Measurements from ENCODE around the gene PIGB. TPM values are rescaled to one million over a fixed set of nuclear protein-coding genes. Genes with fewer than 3 reads are reported as not detected.

Gene PIGB
- total and polyA plus RNA-seq, 8 donors = 0.58 to 21.2 (median 7.7) TPM

- no peaks in the 10 kb centered on the region for H3K4me1 ChIP-seq
- H3K4me3 ChIP-seq = no peak overlapping the region
- H3K27me3 ChIP-seq = no peaks in the 10 kb centered on the region
- no peak for DNase-seq
- intact Hi-C loops (cut with DNase I; ENCODE audit: low total_unique reads) = no loop called here
- H3K27ac ChIP-seq = no peak overlapping the region
- H3K9me3 ChIP-seq = no peaks in the 10 kb centered on the region
- peaks cover 0 to 86% (median 76%) of the 10 kb centered on the region in 4 donors for H3K36me3 ChIP-seq
- no peak for TF ChIP-seq CTCF (IDR thresholded peaks at IDR 0.05)
- no peak for TF ChIP-seq EP300 (IDR thresholded peaks at IDR 0.05)
- TF ChIP-seq POLR2A (IDR thresholded peaks at IDR 0.05) = no peak
- no peak for TF ChIP-seq POLR2AphosphoS5 (IDR thresholded peaks at IDR 0.05)
- WGBS, 5 donors = 90 to 100% (median 93%) methylated on average over 1 of the region's 1 CpG
These were observed 18.1 kb downstream of the PIGB start for GRCh38 chr15:55337160-55337559.

GRCh38 chr15:55343168-55343567 lies 24.1 kb downstream of the PIGB start:
- intact Hi-C loops (cut with DNase I; ENCODE audit: low total_unique reads) = no loop called here

GRCh38 chr15:55344206-55344605 lies 25.2 kb downstream of the PIGB start:
- intact Hi-C loops (cut with DNase I; ENCODE audit: low total_unique reads) = no loop called here
- H3K4me3 ChIP-seq = no peak overlapping the region
- DNase-seq = no peak

More at GRCh38 chr15:55343168-55343567, 24.1 kb downstream of the PIGB start:
- 63 to 67% (median 66%) methylated on average over 2 of the region's 2 CpGs for WGBS, 5 donors
- Histone ChIP-seq H3K36me3 (peaks cover 0 to 49% (median 35%) of the 10 kb centered on the region in 4 donors), H3K27ac (no peak overlapping the region), H3K9me3 (no peaks in the 10 kb centered on the region), H3K27me3 (no peaks in the 10 kb centered on the region), H3K4me3 (no peak overlapping the region), H3K4me1 (peaks cover 0 to 8% (median 2%) of the 10 kb centered on the region in 4 donors)
- DNase-seq = no peak
- no peak for TF ChIP-seq EP300 (IDR thresholded peaks at IDR 0.05)
- TF ChIP-seq POLR2A (IDR thresholded peaks at IDR 0.05) = no peak
- TF ChIP-seq CTCF (IDR thresholded peaks at IDR 0.05) = no peak
- no peak for TF ChIP-seq POLR2AphosphoS5 (IDR thresholded peaks at IDR 0.05)

GRCh38 chr15:55348281-55348778 lies 29.3 kb downstream of the PIGB start:
- no peak for DNase-seq
- no peak overlapping the region for H3K27ac ChIP-seq
- H3K36me3 ChIP-seq = peaks cover 0 to 35% (median 24%) of the 10 kb centered on the region in 4 donors
- no peaks in the 10 kb centered on the region for H3K27me3 ChIP-seq
- TF ChIP-seq CTCF (IDR thresholded peaks at IDR 0.05) (no peak), POLR2A (IDR thresholded peaks at IDR 0.05) (no peak), POLR2AphosphoS5 (IDR thresholded peaks at IDR 0.05) (no peak), EP300 (IDR thresholded peaks at IDR 0.05) (no peak)
- intact Hi-C loops (cut with DNase I; ENCODE audit: low total_unique reads) = no loop called here
- H3K9me3 ChIP-seq = no peaks in the 10 kb centered on the region
- 67 to 86% (median 71%) methylated on average over 4 of the region's 4 CpGs for WGBS, 5 donors
- H3K4me3 ChIP-seq = no peak overlapping the region
- peaks cover 0 to 8% (median 2%) of the 10 kb centered on the region in 4 donors for H3K4me1 ChIP-seq

More at GRCh38 chr15:55344206-55344605, 25.2 kb downstream of the PIGB start:
- WGBS, 5 donors = 73 to 88% (median 83%) methylated on average over 2 of the region's 2 CpGs
- Histone ChIP-seq H3K4me1 (peaks cover 0 to 8% (median 2%) of the 10 kb centered on the region in 4 donors), H3K9me3 (no peaks in the 10 kb centered on the region), H3K36me3 (peaks cover 0 to 47% (median 31%) of the 10 kb centered on the region in 4 donors), H3K27ac (no peak overlapping the region), H3K27me3 (no peaks in the 10 kb centered on the region)
- no peak for TF ChIP-seq EP300 (IDR thresholded peaks at IDR 0.05)
- TF ChIP-seq CTCF (IDR thresholded peaks at IDR 0.05) = no peak
- no peak for TF ChIP-seq POLR2A (IDR thresholded peaks at IDR 0.05)
- no peak for TF ChIP-seq POLR2AphosphoS5 (IDR thresholded peaks at IDR 0.05)

Measured in stomach (tissue), 9 donors.